Keratinocyte (primary cell): ENCODE measurements around the gene OLFML2B. TPM values are rescaled to one million over a fixed set of nuclear protein-coding genes. Genes with fewer than 3 reads are reported as not detected.

Experiments used
- DNase-seq: peaks from one replicate; pipeline ENCODE4 v3.0.0-alpha.2; 2011; ENCODE audit warnings: low read depth, missing footprints, low spot score
- FAIRE-seq: peaks from 2 replicates; lab custom pipeline; 2011; peaks lifted over from hg19 to GRCh38; lab: Jason Lieb, UNC
- H2AFZ ChIP-seq: 2 replicates; pipeline ENCODE4 v1.6.0; 2012; ENCODE audit warnings: low read length, control low read depth, inconsistent platforms; ENCODE audit not compliant: control insufficient read depth
- H3K27ac ChIP-seq: 2 replicates; pipeline ENCODE4 v1.5.1; 2011; ENCODE audit warnings: low read length; ENCODE audit not compliant: control insufficient read depth, insufficient read depth
- H3K27me3 ChIP-seq: 3 replicates; pipeline ENCODE4 v1.6.0; 2011; ENCODE audit warnings: low read length; ENCODE audit not compliant: control insufficient read depth, insufficient read depth; ENCODE audit errors: extremely low read depth
- H3K36me3 ChIP-seq, 2 experiments: 2 replicates in 1 of 2; 3 replicates in 1 of 2; pipeline ENCODE4 v1.5.1; 2011; ENCODE audit warnings: low read length in 2 of 2, mild to moderate bottlenecking in 1 of 2; ENCODE audit not compliant: control insufficient read depth in 2 of 2, insufficient read depth in 2 of 2; ENCODE audit errors: extremely low read depth in 1 of 2
- H3K4me1 ChIP-seq: 3 replicates; pipeline ENCODE4 v1.5.1; 2011; ENCODE audit warnings: low read length; ENCODE audit not compliant: control insufficient read depth, insufficient read depth; ENCODE audit errors: extremely low read depth
- H3K4me2 ChIP-seq: 3 replicates; pipeline ENCODE4 v1.6.0; 2011; ENCODE audit warnings: low read depth, low read length; ENCODE audit not compliant: control insufficient read depth, insufficient read depth; ENCODE audit errors: extremely low read depth
- H3K4me3 ChIP-seq, 3 experiments: fragments of 200-600 bp in 1 of 3; sonication (generic) in 1 of 3; 2 replicates in 2 of 3; 3 replicates in 1 of 3; pipeline ENCODE4 v1.5.1; 2011 to 2016; ENCODE audit warnings: low read length in 3 of 3, mild to moderate bottlenecking in 3 of 3, control low read depth in 2 of 3, inconsistent platforms in 1 of 3, low read depth in 1 of 3, mixed read lengths in 1 of 3, mixed run types in 1 of 3, moderate library complexity in 1 of 3; ENCODE audit not compliant: control insufficient read depth in 2 of 3, insufficient read depth in 2 of 3; ENCODE audit errors: extremely low read depth in 1 of 3
- H3K79me2 ChIP-seq: 2 replicates; pipeline ENCODE4 v1.6.0; 2012; ENCODE audit warnings: low read length; ENCODE audit not compliant: control insufficient read depth, insufficient read depth
- H3K9ac ChIP-seq: 3 replicates; pipeline ENCODE4 v1.6.0; 2011; ENCODE audit warnings: low read length; ENCODE audit not compliant: control insufficient read depth, insufficient read depth; ENCODE audit errors: extremely low read depth
- H3K9me1 ChIP-seq: 3 replicates; pipeline ENCODE4 v1.6.0; 2011; ENCODE audit warnings: low read length; ENCODE audit not compliant: control insufficient read depth, insufficient read depth; ENCODE audit errors: extremely low read depth
- H3K9me3 ChIP-seq: 2 replicates; pipeline ENCODE4 v1.5.1; 2012; ENCODE audit warnings: low read depth, low read length; ENCODE audit not compliant: control insufficient read depth
- H4K20me1 ChIP-seq: 3 replicates; pipeline ENCODE4 v1.6.0; 2011; ENCODE audit warnings: low read length; ENCODE audit not compliant: control insufficient read depth, insufficient read depth; ENCODE audit errors: extremely low read depth
- EZH2 ChIP-seq: IDR thresholded peaks from one replicate; pipeline ENCODE4 v1.6.1; 2012; ENCODE audit warnings: inconsistent platforms, mild to moderate bottlenecking, low read length, moderate library complexity
- dilution Hi-C: fragments of 300-500 bp; cut with MboI; formaldehyde crosslinking; loops from one replicate; pipeline ENCODE4 v1.7.0; 2020; ENCODE audit warnings: low sequenced_read_pairs; ENCODE audit not compliant: extremely low pct_ligation_motif_present
- polyA plus RNA-seq, 5 experiments: library from polyadenylated mRNA; depleted of rRNA in 3 of 5; stranded (reverse) in 3 of 5; stranded (forward) in 1 of 5; unstranded in 1 of 5; fragments of >200 nt; gene quantifications; 1 replicate in 1 of 5; 2 replicates in 3 of 5; 3 replicates in 1 of 5; pipeline versions ENCODE4 v1.2.1 to v1.2.3, GENCODE V29; 2011 to 2012; ENCODE audit warnings: missing spikeins in 2 of 5, low read depth in 1 of 5, low replicate concordance in 1 of 5
- TF ChIP-seq, protein P1 (sequence below), 3 experiments: IDR thresholded peaks in 1 of 3; conservative IDR thresholded peaks in 1 of 3; optimal IDR thresholded peaks in 1 of 3; 2 replicates in 2 of 3; 3 replicates in 1 of 3; pipeline versions ENCODE3 to v1.5.1; 2011; ENCODE audit warnings: low read length in 3 of 3, mild to moderate bottlenecking in 3 of 3, moderate library complexity in 2 of 3, control low read depth in 1 of 3, inconsistent platforms in 1 of 3; ENCODE audit not compliant: insufficient read depth in 2 of 3; ENCODE audit errors: extremely low read depth in 1 of 3

The OLFML2B gene
- polyA plus RNA-seq, 1 donor (not counting 4 experiments of a cell fraction or from before 2014, with no cell fraction given): not detected

DNA sequence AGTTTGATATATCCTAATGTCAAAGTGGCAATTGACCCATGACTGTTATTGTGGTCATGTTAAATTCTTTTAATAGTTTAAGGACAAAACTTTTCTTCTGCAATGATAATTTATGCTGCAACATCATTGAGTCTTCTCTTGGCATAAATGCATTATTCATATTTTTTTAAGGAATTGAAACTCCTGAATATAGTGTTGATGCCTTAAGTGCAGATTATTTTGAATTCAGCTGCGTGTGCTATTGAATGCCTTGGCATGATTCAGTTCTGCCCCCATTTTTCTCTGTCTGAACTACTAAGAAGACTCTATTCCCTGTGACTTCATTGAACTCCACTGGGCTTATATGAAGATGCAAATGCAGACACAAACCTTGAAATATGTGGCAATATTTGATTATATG is 23.3 kb upstream of the OLFML2B start:
- Histone ChIP-seq H3K4me3 (no peak overlapping the region), H3K9me1 (no peaks in the 10 kb centered on the region), H3K27me3 (no peaks in the 10 kb centered on the region), H3K79me2 (no peaks in the 10 kb centered on the region), H2AFZ (no peak overlapping the region), H3K36me3 (no peaks in the 10 kb centered on the region), H3K4me1 (no peaks in the 10 kb centered on the region), H3K9ac (no peak overlapping the region), H3K9me3 (no peaks in the 10 kb centered on the region), H3K4me2 (no peak overlapping the region), H3K27ac (no peak overlapping the region), H4K20me1 (no peaks in the 10 kb centered on the region)
- TF ChIP-seq, protein P1, sequence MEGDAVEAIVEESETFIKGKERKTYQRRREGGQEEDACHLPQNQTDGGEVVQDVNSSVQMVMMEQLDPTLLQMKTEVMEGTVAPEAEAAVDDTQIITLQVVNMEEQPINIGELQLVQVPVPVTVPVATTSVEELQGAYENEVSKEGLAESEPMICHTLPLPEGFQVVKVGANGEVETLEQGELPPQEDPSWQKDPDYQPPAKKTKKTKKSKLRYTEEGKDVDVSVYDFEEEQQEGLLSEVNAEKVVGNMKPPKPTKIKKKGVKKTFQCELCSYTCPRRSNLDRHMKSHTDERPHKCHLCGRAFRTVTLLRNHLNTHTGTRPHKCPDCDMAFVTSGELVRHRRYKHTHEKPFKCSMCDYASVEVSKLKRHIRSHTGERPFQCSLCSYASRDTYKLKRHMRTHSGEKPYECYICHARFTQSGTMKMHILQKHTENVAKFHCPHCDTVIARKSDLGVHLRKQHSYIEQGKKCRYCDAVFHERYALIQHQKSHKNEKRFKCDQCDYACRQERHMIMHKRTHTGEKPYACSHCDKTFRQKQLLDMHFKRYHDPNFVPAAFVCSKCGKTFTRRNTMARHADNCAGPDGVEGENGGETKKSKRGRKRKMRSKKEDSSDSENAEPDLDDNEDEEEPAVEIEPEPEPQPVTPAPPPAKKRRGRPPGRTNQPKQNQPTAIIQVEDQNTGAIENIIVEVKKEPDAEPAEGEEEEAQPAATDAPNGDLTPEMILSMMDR (optimal IDR thresholded peaks at IDR 0.05 in 1 of 3, IDR thresholded peaks at IDR 0.05 in 1 of 3, conservative IDR thresholded peaks at IDR 0.05 in 1 of 3; ENCODE audit: extremely low read depth in 1 of 3, insufficient read depth in 2 of 3, low read length in 3 of 3): no peak
- TF ChIP-seq EZH2: no peak
- FAIRE-seq (no peak), DNase-seq (no peak)
- dilution Hi-C loops: no loop called here

- Histone ChIP-seq H4K20me1 (no peaks in the 10 kb centered on the region), H3K27ac (no peak overlapping the region), H2AFZ (no peak overlapping the region), H3K4me3 (no peak overlapping the region), H3K4me2 (no peak overlapping the region), H3K79me2 (no peaks in the 10 kb centered on the region), H3K36me3 (no peaks in the 10 kb centered on the region), H3K27me3 (no peaks in the 10 kb centered on the region), H3K9me1 (no peaks in the 10 kb centered on the region), H3K9ac (no peak overlapping the region), H3K4me1 (no peaks in the 10 kb centered on the region), H3K9me3 (no peaks in the 10 kb centered on the region)
- dilution Hi-C loops: no loop called here
- TF ChIP-seq, protein P1 (optimal IDR thresholded peaks at IDR 0.05 in 1 of 3, IDR thresholded peaks at IDR 0.05 in 1 of 3, conservative IDR thresholded peaks at IDR 0.05 in 1 of 3; ENCODE audit: extremely low read depth in 1 of 3, insufficient read depth in 2 of 3, low read length in 3 of 3): no peak
- TF ChIP-seq EZH2: no peak
- no peak for FAIRE-seq
- no peak for DNase-seq
These were observed 18.7 kb upstream of the OLFML2B start for GRCh38 chr1:162042361-162042760.
